IPS DF 6.9 (cell line): ENCODE results near the gene TNRC18.

Experiments
- DNase-seq: peaks from one replicate; pipeline ENCODE4 v3.0.0-alpha.2; 2013; ENCODE audit warnings: low read depth, low spot score
- H3K27ac ChIP-seq: one replicate; pipeline ENCODE4 v1.5.1; 2013; ENCODE audit warnings: low read length, control low read depth
- H3K27me3 ChIP-seq: 2 replicates; pipeline ENCODE4 v1.6.1; 2013; ENCODE audit warnings: mild to moderate bottlenecking, low read length; ENCODE audit not compliant: control insufficient read depth, insufficient read depth
- H3K36me3 ChIP-seq: 2 replicates; pipeline ENCODE4 v1.6.1; 2013; ENCODE audit warnings: low read length; ENCODE audit not compliant: control insufficient read depth, insufficient read depth
- H3K4me1 ChIP-seq: 2 replicates; pipeline ENCODE4 v1.6.1; 2013; ENCODE audit warnings: low read length; ENCODE audit not compliant: control insufficient read depth, insufficient read depth
- H3K4me3 ChIP-seq: 2 replicates; pipeline ENCODE4 v1.5.1; 2013; ENCODE audit warnings: mild to moderate bottlenecking, low read length
- H3K9me3 ChIP-seq: 2 replicates; pipeline ENCODE4 v1.6.1; 2013; ENCODE audit warnings: low read length, inconsistent platforms; ENCODE audit not compliant: control insufficient read depth, insufficient read depth
- whole genome bisulfite sequencing: extraction: QIAGEN DNeasy Blood & Tissue Kit; methylation state at CpG from one replicate; pipeline ENCODE4 v1.1.7; 2013; ENCODE audit warnings: mixed read lengths, missing lambda C conversion rate; ENCODE audit not compliant: insufficient read length, insufficient coverage; 5-methylcytosine and 5-hydroxymethylcytosine counted together

Gene TNRC18

GRCh38 chr7:5350600-5351385, 72.8 kb downstream of the TNRC18 start:
- peaks cover 21% of the 10 kb centered on the region for H3K27me3 ChIP-seq
- H3K9me3 ChIP-seq, result no peaks in the 10 kb centered on the region
- H3K4me1 ChIP-seq, result peaks cover 4% of the 10 kb centered on the region; the same call in 1 of the 2 replicates
- H3K27ac ChIP-seq, result no peak overlapping the region
- DNase-seq, result no peak
- no CpG with 5 or more reads among the region's 23 CpGs for WGBS
- no peak overlapping the region for H3K4me3 ChIP-seq
- H3K36me3 ChIP-seq, result peaks cover 2% of the 10 kb centered on the region; the same call in 1 of the 2 replicates

- WGBS, result no CpG with 5 or more reads among the region's 15 CpGs
- Histone ChIP-seq H3K27me3 (peaks cover 21% of the 10 kb centered on the region), H3K27ac (no peak overlapping the region), H3K4me3 (peak overlapping the region; percentile 11; the same call in 1 of the 2 replicates), H3K4me1 (peaks cover 4% of the 10 kb centered on the region; the same call in 1 of the 2 replicates), H3K36me3 (peaks cover 2% of the 10 kb centered on the region; the same call in 1 of the 2 replicates), H3K9me3 (no peaks in the 10 kb centered on the region)
- DNase-seq, result no peak
Observed at GRCh38 chr7:5350174-5350463, 73.5 kb downstream of the TNRC18 start.

GRCh38 chr7:5349437-5350173, 74.0 kb downstream of the TNRC18 start:
- DNase-seq, result no peak
- Histone ChIP-seq H3K36me3 (peaks cover 2% of the 10 kb centered on the region; the same call in 1 of the 2 replicates), H3K4me3 (peak overlapping the region; percentile 14; the same call in 1 of the 2 replicates), H3K9me3 (no peaks in the 10 kb centered on the region), H3K4me1 (peaks cover 4% of the 10 kb centered on the region; the same call in 1 of the 2 replicates), H3K27ac (no peak overlapping the region), H3K27me3 (peaks cover 21% of the 10 kb centered on the region)
- WGBS, result no CpG with 5 or more reads among the region's 34 CpGs

- Histone ChIP-seq H3K9me3 (no peaks in the 10 kb centered on the region), H3K36me3 (peaks cover 2% of the 10 kb centered on the region; the same call in 1 of the 2 replicates), H3K4me3 (no peak overlapping the region), H3K27me3 (peaks cover 21% of the 10 kb centered on the region), H3K4me1 (peaks cover 4% of the 10 kb centered on the region; the same call in 1 of the 2 replicates), H3K27ac (no peak overlapping the region)
- WGBS, result no CpG with 5 or more reads among the region's 17 CpGs
- no peak for DNase-seq
Observed at GRCh38 chr7:5349005-5349380, 74.6 kb downstream of the TNRC18 start.

GRCh38 chr7:5348134-5349004, 75.3 kb downstream of the TNRC18 start:
- Histone ChIP-seq H3K27me3 (peaks cover 21% of the 10 kb centered on the region), H3K9me3 (no peaks in the 10 kb centered on the region), H3K4me1 (peaks cover 4% of the 10 kb centered on the region; the same call in 1 of the 2 replicates), H3K4me3 (no peak overlapping the region), H3K27ac (no peak overlapping the region), H3K36me3 (peaks cover 2% of the 10 kb centered on the region; the same call in 1 of the 2 replicates)
- WGBS, result no CpG with 5 or more reads among the region's 21 CpGs
- no peak for DNase-seq

- no peaks in the 10 kb centered on the region for H3K9me3 ChIP-seq
- WGBS, result no CpG with 5 or more reads among the region's 21 CpGs
Observed at GRCh38 chr7:5345671-5346070, 78.0 kb downstream of the TNRC18 start.

GRCh38 chr7:5345171-5345570, 78.5 kb downstream of the TNRC18 start:
- H3K4me1 ChIP-seq, result no peaks in the 10 kb centered on the region; the same call in 1 of the 2 replicates
- no CpG with 5 or more reads among the region's 13 CpGs for WGBS
- H3K9me3 ChIP-seq, result no peaks in the 10 kb centered on the region
- no peaks in the 10 kb centered on the region for H3K36me3 ChIP-seq
- no peak overlapping the region for H3K27ac ChIP-seq
- no peak overlapping the region for H3K4me3 ChIP-seq
- no peak for DNase-seq
- H3K27me3 ChIP-seq, result peaks cover 8% of the 10 kb centered on the region

More at GRCh38 chr7:5345671-5346070, 78.0 kb downstream of the TNRC18 start:
- no peak overlapping the region for H3K4me3 ChIP-seq
- H3K27me3 ChIP-seq, result peaks cover 12% of the 10 kb centered on the region
- H3K36me3 ChIP-seq, result no peaks in the 10 kb centered on the region
- peaks cover 2% of the 10 kb centered on the region; the same call in 1 of the 2 replicates for H3K4me1 ChIP-seq
- DNase-seq, result no peak
- no peak overlapping the region for H3K27ac ChIP-seq

- Histone ChIP-seq H3K36me3 (no peaks in the 10 kb centered on the region), H3K4me3 (no peak overlapping the region), H3K4me1 (no peaks in the 10 kb centered on the region; the same call in 1 of the 2 replicates), H3K27ac (no peak overlapping the region), H3K27me3 (peaks cover under 1% of the 10 kb centered on the region), H3K9me3 (no peaks in the 10 kb centered on the region)
- WGBS, result no CpG with 5 or more reads among the region's 4 CpGs
- no peak for DNase-seq
Observed at GRCh38 chr7:5344342-5344741, 79.3 kb downstream of the TNRC18 start.

- H3K4me3 ChIP-seq, result no peak overlapping the region
- no peak for DNase-seq
- no peaks in the 10 kb centered on the region for H3K36me3 ChIP-seq
- H3K27ac ChIP-seq, result no peak overlapping the region
- H3K27me3 ChIP-seq, result no peaks in the 10 kb centered on the region
- no peaks in the 10 kb centered on the region for H3K9me3 ChIP-seq
- WGBS, result no CpG with 5 or more reads among the region's 2 CpGs
- H3K4me1 ChIP-seq, result no peaks in the 10 kb centered on the region
Observed at GRCh38 chr7:5343884-5344283, 79.8 kb downstream of the TNRC18 start.

- WGBS, result no CpG with 5 or more reads among the region's 6 CpGs
- no peak for DNase-seq
- no peaks in the 10 kb centered on the region for H3K4me1 ChIP-seq
- H3K4me3 ChIP-seq, result no peak overlapping the region
- H3K27me3 ChIP-seq, result no peaks in the 10 kb centered on the region
- no peaks in the 10 kb centered on the region for H3K36me3 ChIP-seq
- H3K27ac ChIP-seq, result no peak overlapping the region
- no peaks in the 10 kb centered on the region for H3K9me3 ChIP-seq
Observed at GRCh38 chr7:5342631-5343030, 81.0 kb downstream of the TNRC18 start.
